Liver (tissue), 9 donors: ENCODE measurements around the gene RBFOX1. TPM values are rescaled to one million over a fixed set of nuclear protein-coding genes. Genes with fewer than 3 reads are reported as not detected.

Experiments
- DNase-seq: peaks from one replicate; pipeline ENCODE4 v3.0.0-alpha.2; 2017; ENCODE audit warnings: low spot score
- H3K27ac ChIP-seq, 2 donors: one replicate each; pipeline ENCODE4 v1.7.0; 2013; ENCODE audit warnings: inconsistent platforms in 2 of 2, low read length in 2 of 2, control low read depth in 1 of 2, low read depth in 1 of 2, mild to moderate bottlenecking in 1 of 2
- H3K27me3 ChIP-seq, 4 donors: one replicate each; pipeline versions ENCODE4 v1.6.1 to v1.7.0; 2013; ENCODE audit warnings: low read length in 3 of 4, inconsistent platforms in 1 of 4, mild to moderate bottlenecking in 1 of 4, moderate library complexity in 1 of 4; ENCODE audit not compliant: control insufficient read depth in 4 of 4, insufficient read depth in 4 of 4
- H3K36me3 ChIP-seq, 4 donors: one replicate each; pipeline versions ENCODE4 v1.6.1 to v1.7.0; 2013; ENCODE audit warnings: low read length in 3 of 4, mild to moderate bottlenecking in 3 of 4, low read depth in 1 of 4, moderate library complexity in 1 of 4; ENCODE audit not compliant: control insufficient read depth in 4 of 4, insufficient read depth in 3 of 4
- H3K4me1 ChIP-seq, 4 donors: one replicate each; pipeline versions ENCODE4 v1.6.1 to v1.7.0; 2013; ENCODE audit warnings: low read length in 3 of 4, mild to moderate bottlenecking in 3 of 4, moderate library complexity in 1 of 4; ENCODE audit not compliant: control insufficient read depth in 4 of 4, insufficient read depth in 4 of 4
- H3K4me3 ChIP-seq, 3 donors: one replicate each; pipeline versions ENCODE4 v1.6.1 to v1.7.0; 2013; ENCODE audit warnings: low read length in 3 of 3, control low read depth in 1 of 3, low read depth in 1 of 3, mild to moderate bottlenecking in 1 of 3
- H3K9ac ChIP-seq, 2 donors: one replicate each; pipeline ENCODE4 v1.7.0; 2013; ENCODE audit warnings: low read length in 2 of 2, mild to moderate bottlenecking in 2 of 2, moderate library complexity in 2 of 2, control low read depth in 1 of 2, low read depth in 1 of 2
- H3K9me3 ChIP-seq, 4 donors: one replicate each; pipeline versions ENCODE4 v1.6.1 to v1.7.0; 2013; ENCODE audit warnings: low read length in 3 of 4; ENCODE audit not compliant: control insufficient read depth in 4 of 4
- CTCF ChIP-seq: fragments of 150-350 bp; IDR thresholded peaks from 2 replicates; pipeline ENCODE4 v1.5.1; 2017; ENCODE audit warnings: improper control_type of control experiment, low read depth, low read length; ENCODE audit not compliant: missing input control
- FOXA1 ChIP-seq: IDR thresholded peaks from 2 replicates; pipeline ENCODE4 v1.6.1; 2016; ENCODE audit warnings: antibody characterized with exemption
- FOXA2 ChIP-seq: IDR thresholded peaks from 2 replicates; pipeline ENCODE4 v1.6.1; 2016; ENCODE audit warnings: antibody characterized with exemption
- GABPA ChIP-seq, 2 donors: IDR thresholded peaks in 1 of 2; conservative IDR thresholded peaks in 1 of 2; 2 replicates each; pipeline ENCODE4 v1.6.1; 2016; ENCODE audit warnings: antibody characterized with exemption in 2 of 2, mild to moderate bottlenecking in 1 of 2, moderate library complexity in 1 of 2
- HNF4A ChIP-seq, 2 donors: conservative IDR thresholded peaks; 2 replicates each; pipeline ENCODE4 v1.6.1; 2016; ENCODE audit warnings: antibody characterized with exemption in 2 of 2, mild to moderate bottlenecking in 2 of 2
- HNF4G ChIP-seq: IDR thresholded peaks from 2 replicates; pipeline ENCODE4 v1.6.1; 2016; ENCODE audit warnings: antibody characterized with exemption
- JUND ChIP-seq, 2 donors: IDR thresholded peaks; 2 replicates each; pipeline ENCODE4 v1.6.1; 2016; ENCODE audit warnings: antibody characterized with exemption in 2 of 2
- NR2F2 ChIP-seq: IDR thresholded peaks from 2 replicates; pipeline ENCODE4 v1.6.1; 2016; ENCODE audit warnings: antibody characterized with exemption
- REST ChIP-seq: IDR thresholded peaks from 2 replicates; pipeline ENCODE4 v1.6.1; 2016; ENCODE audit warnings: antibody characterized with exemption, mild to moderate bottlenecking
- SP1 ChIP-seq: IDR thresholded peaks from 2 replicates; pipeline ENCODE4 v1.6.1; 2018; ENCODE audit warnings: antibody characterized with exemption, mild to moderate bottlenecking
- TAF1 ChIP-seq: conservative IDR thresholded peaks from 2 replicates; pipeline ENCODE4 v1.6.1; 2016; ENCODE audit warnings: antibody characterized with exemption, mild to moderate bottlenecking
- YY1 ChIP-seq: IDR thresholded peaks from 2 replicates; pipeline ENCODE4 v1.6.1; 2016; ENCODE audit warnings: antibody characterized with exemption, mild to moderate bottlenecking
- WGBS: extraction: QIAGEN DNeasy Blood & Tissue Kit; methylation state at CpG from one replicate; pipeline ENCODE4 v1.1.7; 2013; 5-methylcytosine and 5-hydroxymethylcytosine counted together
- polyA plus RNA-seq, 2 donors: library from polyadenylated mRNA; stranded (reverse) in 1 of 2; unstranded in 1 of 2; fragments of 200-250 nt in 1 of 2; fragments of >200 nt in 1 of 2; fragmentation: Nextera tagmentation in 1 of 2; extraction: Ambion mirVana in 1 of 2; gene quantifications; one replicate each; pipeline versions ENCODE4 v1.2.1 to v1.2.3, GENCODE V29; 2013 to 2015
- total RNA-seq, 2 donors: library from RNA; depleted of rRNA; stranded (reverse); fragments of >200 nt; gene quantifications; one replicate each; pipeline ENCODE4 v1.2.3, GENCODE V29; 2014
- TF ChIP-seq, protein P1 (sequence below): IDR thresholded peaks from 2 replicates; pipeline ENCODE4 v1.6.1; 2016; ENCODE audit warnings: antibody characterized with exemption
- TF ChIP-seq, protein P2 (sequence below): IDR thresholded peaks from 2 replicates; pipeline ENCODE4 v1.6.1; 2016; ENCODE audit warnings: antibody characterized with exemption
- donor health status: healthy.
- donor health status: healthy.
- donor health status: healthy.
- donor health status: healthy.
- donor health status: healthy.

Gene RBFOX1
- total and polyA plus RNA-seq, 4 donors, result not detected

DNA sequence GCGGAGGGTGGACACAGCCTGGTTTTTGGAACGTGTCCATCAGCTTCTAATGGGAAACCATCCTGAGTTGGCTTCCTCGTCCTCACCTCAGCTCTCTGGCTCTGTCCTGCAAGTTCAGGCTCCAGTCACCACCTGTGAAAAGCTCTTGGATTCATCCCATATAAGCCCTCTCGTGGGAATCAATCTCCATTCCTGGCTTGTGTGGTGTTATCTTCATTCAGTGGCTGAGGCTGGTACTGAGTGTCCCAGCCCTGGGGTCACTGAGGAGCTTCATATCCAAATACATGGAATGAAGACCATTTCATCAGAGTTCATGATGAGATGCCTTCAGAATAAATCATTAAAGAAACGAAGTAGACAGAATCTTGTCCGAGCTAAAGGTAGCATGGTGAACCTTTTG is 189.2 kb downstream of the RBFOX1 start:
- H3K27me3 ChIP-seq, result no peaks in the 10 kb centered on the region

More for the DNA sequence above, 189.2 kb downstream of the RBFOX1 start:
- Histone ChIP-seq H3K9me3 (no peaks in the 10 kb centered on the region), H3K36me3 (no peaks in the 10 kb centered on the region), H3K9ac (no peak overlapping the region), H3K4me1 (no peaks in the 10 kb centered on the region), H3K4me3 (no peak overlapping the region), H3K27ac (no peak overlapping the region)
- no peak for DNase-seq
- WGBS, result 60% methylated on average over 6 of the region's 6 CpGs
- TF ChIP-seq, protein P1, sequence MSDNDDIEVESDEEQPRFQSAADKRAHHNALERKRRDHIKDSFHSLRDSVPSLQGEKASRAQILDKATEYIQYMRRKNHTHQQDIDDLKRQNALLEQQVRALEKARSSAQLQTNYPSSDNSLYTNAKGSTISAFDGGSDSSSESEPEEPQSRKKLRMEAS, result no peak
- no peak for TF ChIP-seq HNF4A (conservative IDR thresholded peaks at IDR 0.05)
- TF ChIP-seq CTCF, result no peak
- no peak for TF ChIP-seq YY1
- TF ChIP-seq FOXA1, result no peak
- TF ChIP-seq REST, result no peak
- no peak for TF ChIP-seq FOXA2
- TF ChIP-seq HNF4G, result no peak
- TF ChIP-seq JUND (IDR thresholded peaks at IDR 0.05), result no peak
- TF ChIP-seq TAF1, result no peak
- no peak for TF ChIP-seq SP1
- TF ChIP-seq, protein P2, sequence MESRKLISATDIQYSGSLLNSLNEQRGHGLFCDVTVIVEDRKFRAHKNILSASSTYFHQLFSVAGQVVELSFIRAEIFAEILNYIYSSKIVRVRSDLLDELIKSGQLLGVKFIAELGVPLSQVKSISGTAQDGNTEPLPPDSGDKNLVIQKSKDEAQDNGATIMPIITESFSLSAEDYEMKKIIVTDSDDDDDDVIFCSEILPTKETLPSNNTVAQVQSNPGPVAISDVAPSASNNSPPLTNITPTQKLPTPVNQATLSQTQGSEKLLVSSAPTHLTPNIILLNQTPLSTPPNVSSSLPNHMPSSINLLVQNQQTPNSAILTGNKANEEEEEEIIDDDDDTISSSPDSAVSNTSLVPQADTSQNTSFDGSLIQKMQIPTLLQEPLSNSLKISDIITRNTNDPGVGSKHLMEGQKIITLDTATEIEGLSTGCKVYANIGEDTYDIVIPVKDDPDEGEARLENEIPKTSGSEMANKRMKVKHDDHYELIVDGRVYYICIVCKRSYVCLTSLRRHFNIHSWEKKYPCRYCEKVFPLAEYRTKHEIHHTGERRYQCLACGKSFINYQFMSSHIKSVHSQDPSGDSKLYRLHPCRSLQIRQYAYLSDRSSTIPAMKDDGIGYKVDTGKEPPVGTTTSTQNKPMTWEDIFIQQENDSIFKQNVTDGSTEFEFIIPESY, result no peak
- TF ChIP-seq NR2F2, result no peak
- no peak for TF ChIP-seq GABPA (IDR thresholded peaks at IDR 0.05 in 1 of 2, conservative IDR thresholded peaks at IDR 0.05 in 1 of 2)
